ENCODE data around the gene DSCAM. TPM values are rescaled to one million over a fixed set of nuclear protein-coding genes. Genes with fewer than 3 reads are reported as not detected.

The DSCAM gene
- total and polyA plus RNA-seq, 2 experiments from 2014 or later, result 0.23 to 0.42 TPM

- H3K36me3 ChIP-seq, result no peaks in the 10 kb centered on the region
- no peaks in the 10 kb centered on the region for H3K9me3 ChIP-seq (ENCODE audit: low read depth)
- no peak overlapping the region for H3K4me3 ChIP-seq
- no peak for DNase-seq (ENCODE audit: low read depth in 1 of 2, low spot score in 1 of 2)
- H3K4me1 ChIP-seq (ENCODE audit: low read depth), result peaks cover 4% of the 10 kb centered on the region
- H3K27ac ChIP-seq, result peak overlapping the region; percentile 44
- no peak for TF ChIP-seq CTCF (IDR thresholded peaks at IDR 0.05; ENCODE audit: low read depth, low read length)
- no peaks in the 10 kb centered on the region for H3K27me3 ChIP-seq
Observed at GRCh38 chr21:40074710-40075109, 772.2 kb downstream of the DSCAM start.

GRCh38 chr21:40074198-40074597, 772.8 kb downstream of the DSCAM start:
- H3K36me3 ChIP-seq, result no peaks in the 10 kb centered on the region

GRCh38 chr21:40073642-40074041, 773.3 kb downstream of the DSCAM start:
- H3K36me3 ChIP-seq, result no peaks in the 10 kb centered on the region
- H3K27me3 ChIP-seq, result no peaks in the 10 kb centered on the region
- H3K4me1 ChIP-seq (ENCODE audit: low read depth), result peaks cover 4% of the 10 kb centered on the region
- no peaks in the 10 kb centered on the region for H3K9me3 ChIP-seq (ENCODE audit: low read depth)
- H3K4me3 ChIP-seq, result no peak overlapping the region
- no peak for TF ChIP-seq CTCF (IDR thresholded peaks at IDR 0.05; ENCODE audit: low read depth, low read length)
- H3K27ac ChIP-seq, result no peak overlapping the region
- no peak for DNase-seq (ENCODE audit: low read depth in 1 of 2, low spot score in 1 of 2)

More at GRCh38 chr21:40074198-40074597, 772.8 kb downstream of the DSCAM start:
- no peak for TF ChIP-seq CTCF (IDR thresholded peaks at IDR 0.05; ENCODE audit: low read depth, low read length)
- no peaks in the 10 kb centered on the region for H3K27me3 ChIP-seq
- no peaks in the 10 kb centered on the region for H3K9me3 ChIP-seq (ENCODE audit: low read depth)
- H3K27ac ChIP-seq, result peak overlapping the region; percentile 44
- peak in 1 of 2 donors; percentile 46 for DNase-seq (ENCODE audit: low read depth in 1 of 2, low spot score in 1 of 2)
- no peak overlapping the region for H3K4me3 ChIP-seq
- peaks cover 4% of the 10 kb centered on the region for H3K4me1 ChIP-seq (ENCODE audit: low read depth)

GRCh38 chr21:40070871-40071270, 776.1 kb downstream of the DSCAM start:
- Histone ChIP-seq H3K27me3 (no peaks in the 10 kb centered on the region), H3K4me1 (ENCODE audit: low read depth) (peaks cover 4% of the 10 kb centered on the region), H3K9me3 (ENCODE audit: low read depth) (no peaks in the 10 kb centered on the region), H3K36me3 (no peaks in the 10 kb centered on the region), H3K27ac (no peak overlapping the region), H3K4me3 (no peak overlapping the region)
- DNase-seq (ENCODE audit: low read depth in 1 of 2, low spot score in 1 of 2), result no peak
- TF ChIP-seq CTCF (IDR thresholded peaks at IDR 0.05; ENCODE audit: low read depth, low read length), result no peak

GRCh38 chr21:40067751-40068150, 779.2 kb downstream of the DSCAM start:
- Histone ChIP-seq H3K27me3 (no peaks in the 10 kb centered on the region), H3K4me1 (ENCODE audit: low read depth) (no peaks in the 10 kb centered on the region), H3K27ac (no peak overlapping the region), H3K36me3 (no peaks in the 10 kb centered on the region), H3K4me3 (no peak overlapping the region), H3K9me3 (ENCODE audit: low read depth) (no peaks in the 10 kb centered on the region)
- no peak for DNase-seq (ENCODE audit: low read depth in 1 of 2, low spot score in 1 of 2)
- no peak for TF ChIP-seq CTCF (IDR thresholded peaks at IDR 0.05; ENCODE audit: low read depth, low read length)

- no peak overlapping the region for H3K27ac ChIP-seq
- no peak for DNase-seq (ENCODE audit: low read depth in 1 of 2, low spot score in 1 of 2)
- TF ChIP-seq CTCF (IDR thresholded peaks at IDR 0.05; ENCODE audit: low read depth, low read length), result no peak
- H3K36me3 ChIP-seq, result no peaks in the 10 kb centered on the region
- no peak overlapping the region for H3K4me3 ChIP-seq
- H3K4me1 ChIP-seq (ENCODE audit: low read depth), result no peaks in the 10 kb centered on the region
- no peaks in the 10 kb centered on the region for H3K9me3 ChIP-seq (ENCODE audit: low read depth)
- H3K27me3 ChIP-seq, result no peaks in the 10 kb centered on the region
Observed at GRCh38 chr21:40066221-40066620, 780.7 kb downstream of the DSCAM start.
